ENCODE measurements around the gene OR8B2. TPM values are rescaled to one million over a fixed set of nuclear protein-coding genes. Genes with fewer than 3 reads are reported as not detected.

OR8B2 gene
- polyA plus RNA-seq, 4 donors: not detected

GRCh38 chr11:124344346-124344745 is 40.0 kb downstream of the OR8B2 start:
- Histone ChIP-seq H3K27me3 (ENCODE audit: control insufficient read depth in 3 of 3, insufficient read depth in 3 of 3, low read length in 3 of 3) (no peaks in the 10 kb centered on the region), H3K4me3 (ENCODE audit: low read depth in 1 of 3, low read length in 3 of 3) (no peak overlapping the region), H3K9me3 (ENCODE audit: control insufficient read depth in 2 of 2, insufficient read depth in 1 of 2, low read depth in 1 of 2, low read length in 1 of 2) (no peaks in the 10 kb centered on the region), H3K4me1 (ENCODE audit: control insufficient read depth in 3 of 3, insufficient read depth in 2 of 3, low read depth in 1 of 3, low read length in 2 of 3) (no peaks in the 10 kb centered on the region), H3K27ac (ENCODE audit: low read depth in 1 of 3, low read length in 2 of 3) (no peak overlapping the region), H3K36me3 (ENCODE audit: control insufficient read depth in 3 of 3, insufficient read depth in 2 of 3, low read depth in 1 of 3, low read length in 3 of 3) (no peaks in the 10 kb centered on the region)
- no peak for FAIRE-seq
- no peak for DNase-seq
- WGBS, 3 donors: 76 to 79% (median 78%) methylated on average over 5 of the region's 5 CpGs

- Histone ChIP-seq H3K4me1 (ENCODE audit: control insufficient read depth in 3 of 3, insufficient read depth in 2 of 3, low read depth in 1 of 3, low read length in 2 of 3) (no peaks in the 10 kb centered on the region), H3K36me3 (ENCODE audit: control insufficient read depth in 3 of 3, insufficient read depth in 2 of 3, low read depth in 1 of 3, low read length in 3 of 3) (no peaks in the 10 kb centered on the region), H3K27me3 (ENCODE audit: control insufficient read depth in 3 of 3, insufficient read depth in 3 of 3, low read length in 3 of 3) (no peaks in the 10 kb centered on the region), H3K4me3 (ENCODE audit: low read depth in 1 of 3, low read length in 3 of 3) (no peak overlapping the region), H3K9me3 (ENCODE audit: control insufficient read depth in 2 of 2, insufficient read depth in 1 of 2, low read depth in 1 of 2, low read length in 1 of 2) (no peaks in the 10 kb centered on the region), H3K27ac (ENCODE audit: low read depth in 1 of 3, low read length in 2 of 3) (no peak overlapping the region)
- DNase-seq (no peak), FAIRE-seq (no peak)
- 15 to 63% (median 28%) methylated on average over 2 of the region's 2 CpGs for WGBS, 3 donors
Measured at GRCh38 chr11:124340142-124340447, 44.2 kb downstream of the OR8B2 start.

- no peak overlapping the region for H3K27ac ChIP-seq (ENCODE audit: low read depth in 1 of 3, low read length in 2 of 3)
- no peak overlapping the region for H3K4me3 ChIP-seq (ENCODE audit: low read depth in 1 of 3, low read length in 3 of 3)
- FAIRE-seq (no peak), DNase-seq (no peak)
- WGBS, 3 donors: 73 to 75% (median 74%) methylated on average over 6 of the region's 6 CpGs
- H3K36me3 ChIP-seq (ENCODE audit: control insufficient read depth in 3 of 3, insufficient read depth in 2 of 3, low read depth in 1 of 3, low read length in 3 of 3): no peaks in the 10 kb centered on the region
- no peaks in the 10 kb centered on the region for H3K4me1 ChIP-seq (ENCODE audit: control insufficient read depth in 3 of 3, insufficient read depth in 2 of 3, low read depth in 1 of 3, low read length in 2 of 3)
- H3K9me3 ChIP-seq (ENCODE audit: control insufficient read depth in 2 of 2, insufficient read depth in 1 of 2, low read depth in 1 of 2, low read length in 1 of 2): no peaks in the 10 kb centered on the region
- H3K27me3 ChIP-seq (ENCODE audit: control insufficient read depth in 3 of 3, insufficient read depth in 3 of 3, low read length in 3 of 3): no peaks in the 10 kb centered on the region
Measured at GRCh38 chr11:124339396-124340141, 44.7 kb downstream of the OR8B2 start.

Other genes with a start within 250 kb of the OR8B2 start
- not detected for gene OR10D3, start 201.2 kb downstream of the OR8B2 start, polyA plus RNA-seq
- gene OR8G1, start 143.4 kb downstream of the OR8B2 start, polyA plus RNA-seq: not detected
- not detected for gene OR8G5, start 128.1 kb downstream of the OR8B2 start, polyA plus RNA-seq
- gene OR8D1, start 70.5 kb downstream of the OR8B2 start, polyA plus RNA-seq: not detected
- not detected for gene OR8D2, start 64.3 kb downstream of the OR8B2 start, polyA plus RNA-seq
- gene OR8B3, start 14.5 kb upstream of the OR8B2 start, polyA plus RNA-seq: not detected
- gene OR8B4, start 40.4 kb upstream of the OR8B2 start, polyA plus RNA-seq: not detected
- gene OR8B8, start 61.2 kb upstream of the OR8B2 start, polyA plus RNA-seq: not detected
- not detected for gene OR8B12, start 159.2 kb upstream of the OR8B2 start, polyA plus RNA-seq
- gene OR8A1, start 185.5 kb upstream of the OR8B2 start, polyA plus RNA-seq: not detected
- gene PANX3, start 226.9 kb upstream of the OR8B2 start, polyA plus RNA-seq: under 1 TPM in 1 of 4 donors, not detected in 3; 0.04 TPM
- gene TBRG1, start 238.4 kb upstream of the OR8B2 start, polyA plus RNA-seq: 10 to 100 TPM; 22.5 to 47.4 (median 41.1) TPM